Activated CD4-positive, alpha-beta memory T cell treated with anti-CD3 and anti-CD28 coated beads, Interleukin-2, amount 10 ng/mL, durations not matched to agents 7 days and 5 days (primary cell): ENCODE results near the gene TMEM63B. TPM values are rescaled to one million over a fixed set of nuclear protein-coding genes. Genes with fewer than 3 reads are reported as not detected.

ENCODE experiments used
- CTCF ChIA-PET: fragments of 350-600 bp; sonication (Branson Sonifier 250); formaldehyde crosslinking; loops from one replicate; lab custom pipeline; 2021; ENCODE audit warnings: antibody characterized with exemption, inconsistent platforms; lab: Charles Lee
- POLR2A ChIA-PET: fragments of 350-600 bp; sonication (Branson Sonifier 250); formaldehyde crosslinking; loops from one replicate; lab custom pipeline; 2021; ENCODE audit warnings: antibody characterized with exemption; lab: Charles Lee
- DNase-seq: peaks from one replicate; pipeline ENCODE4 v3.0.0-alpha.2; 2020
- H3K27ac Mint-ChIP-seq: one replicate; pipeline ENCODE4 v1.8.0; 2021; ENCODE audit warnings: mild to moderate bottlenecking, mixed read lengths
- H3K27me3 Mint-ChIP-seq: one replicate; pipeline ENCODE4 v1.8.0; 2021; ENCODE audit warnings: mixed read lengths
- H3K36me3 Mint-ChIP-seq: one replicate; pipeline ENCODE4 v1.8.0; 2021; ENCODE audit warnings: low read depth, mixed read lengths
- H3K4me1 Mint-ChIP-seq: one replicate; pipeline ENCODE4 v1.8.0; 2021; ENCODE audit warnings: mixed read lengths
- H3K4me3 Mint-ChIP-seq: one replicate; pipeline ENCODE4 v1.8.0; 2021; ENCODE audit warnings: mild to moderate bottlenecking, mixed read lengths
- H3K9me3 Mint-ChIP-seq: one replicate; pipeline ENCODE4 v1.8.0; 2021; ENCODE audit warnings: mixed read lengths
- total RNA-seq, 2 experiments: library from RNA; stranded (reverse); gene quantifications; one replicate each; pipeline ENCODE4 v1.2.3, GENCODE V29; 2021

The TMEM63B gene
- total RNA-seq, 2 experiments from 2014 or later: 14.7 to 15.5 TPM

- no peaks in the 10 kb centered on the region for H3K9me3 Mint-ChIP-seq
- ChIA-PET CTCF (interaction anchor here (0.9 to 2.1 kb wide), 5 partner anchors 9 to 33 kb away, joined by 3 to 6 read pairs (median 4); no protein-coding TSS in a partner anchor), POLR2A (interaction anchor here (1.0 to 1.1 kb wide), 3 partner anchors 10 to 145 kb away, joined by 3 to 4 read pairs (median 3); no protein-coding TSS in a partner anchor)
- H3K4me3 Mint-ChIP-seq: no peak overlapping the region
- DNase-seq: no peak
- H3K27me3 Mint-ChIP-seq: no peaks in the 10 kb centered on the region
- H3K4me1 Mint-ChIP-seq: peaks cover 19% of the 10 kb centered on the region
- peaks cover 38% of the 10 kb centered on the region for H3K36me3 Mint-ChIP-seq
- H3K27ac Mint-ChIP-seq: no peak overlapping the region
Measured at GRCh38 chr6:44111434-44112417, 15.6 kb upstream of the TMEM63B start.

GRCh38 chr6:44113414-44113813 lies 13.9 kb upstream of the TMEM63B start:
- H3K36me3 Mint-ChIP-seq: peaks cover 45% of the 10 kb centered on the region
- H3K27me3 Mint-ChIP-seq: no peaks in the 10 kb centered on the region
- CTCF ChIA-PET: interaction anchor here (1.8 kb wide), 1 partner anchor 17 kb away, joined by 4 read pairs; no protein-coding TSS in a partner anchor

GRCh38 chr6:44115866-44116265 lies 11.5 kb upstream of the TMEM63B start:
- H3K9me3 Mint-ChIP-seq: no peaks in the 10 kb centered on the region
- H3K27me3 Mint-ChIP-seq: no peaks in the 10 kb centered on the region
- no peak for DNase-seq
- ChIA-PET POLR2A (interaction anchor here (1.4 kb wide), 1 partner anchor 22 kb away, joined by 4 read pairs; no protein-coding TSS in a partner anchor), CTCF (no interaction called here)
- H3K36me3 Mint-ChIP-seq: peaks cover 47% of the 10 kb centered on the region
- H3K4me1 Mint-ChIP-seq: peaks cover 25% of the 10 kb centered on the region
- H3K4me3 Mint-ChIP-seq: no peak overlapping the region
- H3K27ac Mint-ChIP-seq: no peak overlapping the region

More at GRCh38 chr6:44113414-44113813, 13.9 kb upstream of the TMEM63B start:
- no peak overlapping the region for H3K27ac Mint-ChIP-seq
- no peak overlapping the region for H3K4me3 Mint-ChIP-seq
- no peak for DNase-seq
- H3K9me3 Mint-ChIP-seq: no peaks in the 10 kb centered on the region
- peaks cover 25% of the 10 kb centered on the region for H3K4me1 Mint-ChIP-seq
- POLR2A ChIA-PET: no interaction called here

GRCh38 chr6:44116641-44117382 lies 10.5 kb upstream of the TMEM63B start:
- no peaks in the 10 kb centered on the region for H3K9me3 Mint-ChIP-seq
- H3K4me1 Mint-ChIP-seq: peaks cover 25% of the 10 kb centered on the region
- POLR2A ChIA-PET: interaction anchor here (0.6 to 1.4 kb wide), 2 partner anchors 21 to 181 kb away, joined by 3 to 4 read pairs; no protein-coding TSS in a partner anchor
- DNase-seq: no peak
- H3K4me3 Mint-ChIP-seq: no peak overlapping the region
- H3K36me3 Mint-ChIP-seq: peaks cover 38% of the 10 kb centered on the region
- H3K27ac Mint-ChIP-seq: no peak overlapping the region
- no peaks in the 10 kb centered on the region for H3K27me3 Mint-ChIP-seq
- CTCF ChIA-PET: interaction anchor here (1.6 kb wide), 1 partner anchor 348 kb away, joined by 3 read pairs; no protein-coding TSS in a partner anchor

- H3K4me3 Mint-ChIP-seq: no peak overlapping the region
- H3K27ac Mint-ChIP-seq: no peak overlapping the region
- peaks cover 29% of the 10 kb centered on the region for H3K4me1 Mint-ChIP-seq
Measured at GRCh38 chr6:44117397-44118128, 9.8 kb upstream of the TMEM63B start.

GRCh38 chr6:44119704-44120262 lies 7.6 kb upstream of the TMEM63B start:
- no peak overlapping the region for H3K4me3 Mint-ChIP-seq
- no peak for DNase-seq
- H3K27ac Mint-ChIP-seq: no peak overlapping the region
- H3K36me3 Mint-ChIP-seq: peaks cover 29% of the 10 kb centered on the region
- H3K9me3 Mint-ChIP-seq: no peaks in the 10 kb centered on the region
- peaks cover 51% of the 10 kb centered on the region for H3K4me1 Mint-ChIP-seq
- ChIA-PET POLR2A (no interaction called here), CTCF (no interaction called here)
- no peaks in the 10 kb centered on the region for H3K27me3 Mint-ChIP-seq

More at GRCh38 chr6:44117397-44118128, 9.8 kb upstream of the TMEM63B start:
- peaks cover 34% of the 10 kb centered on the region for H3K36me3 Mint-ChIP-seq
- ChIA-PET POLR2A (interaction anchor here (1.0 kb wide), 1 partner anchor 130 kb away, joined by 3 read pairs; the partner anchor contains the start of gene HSP90AB1), CTCF (interaction anchor here (1.6 kb wide), 1 partner anchor 349 kb away, joined by 3 read pairs; no protein-coding TSS in a partner anchor)
- H3K9me3 Mint-ChIP-seq: no peaks in the 10 kb centered on the region
- no peaks in the 10 kb centered on the region for H3K27me3 Mint-ChIP-seq
- no peak for DNase-seq

- H3K4me1 Mint-ChIP-seq: peaks cover 58% of the 10 kb centered on the region
- no peak for DNase-seq
- H3K27me3 Mint-ChIP-seq: no peaks in the 10 kb centered on the region
- H3K9me3 Mint-ChIP-seq: no peaks in the 10 kb centered on the region
- no peak overlapping the region for H3K27ac Mint-ChIP-seq
- peaks cover 30% of the 10 kb centered on the region for H3K36me3 Mint-ChIP-seq
- H3K4me3 Mint-ChIP-seq: no peak overlapping the region
- POLR2A ChIA-PET: no interaction called here
- CTCF ChIA-PET: interaction anchor here (1.0 to 1.2 kb wide), 2 partner anchors 41 to 51 kb away, joined by 3 to 4 read pairs; no protein-coding TSS in a partner anchor
Measured at GRCh38 chr6:44120692-44121443, 6.5 kb upstream of the TMEM63B start.

- H3K36me3 Mint-ChIP-seq: peaks cover 31% of the 10 kb centered on the region
- DNase-seq: peak; percentile 34
- peak overlapping the region; percentile 5 for H3K27ac Mint-ChIP-seq
- H3K4me1 Mint-ChIP-seq: peaks cover 55% of the 10 kb centered on the region
- ChIA-PET CTCF (interaction anchor here (1.0 to 1.3 kb wide), 2 partner anchors 20 to 26 kb away, joined by 3 read pairs; no protein-coding TSS in a partner anchor), POLR2A (interaction anchor here (1.0 to 1.5 kb wide), 3 partner anchors 11 to 131 kb away, joined by 3 read pairs; no protein-coding TSS in a partner anchor)
- no peak overlapping the region for H3K4me3 Mint-ChIP-seq
- H3K27me3 Mint-ChIP-seq: no peaks in the 10 kb centered on the region
- H3K9me3 Mint-ChIP-seq: no peaks in the 10 kb centered on the region
Measured at GRCh38 chr6:44122801-44123200, 4.6 kb upstream of the TMEM63B start.

- ChIA-PET POLR2A (interaction anchor here (1.0 to 1.1 kb wide), 2 partner anchors 11 to 131 kb away, joined by 3 read pairs; no protein-coding TSS in a partner anchor), CTCF (interaction anchor here (1.0 to 1.3 kb wide), 2 partner anchors 20 to 27 kb away, joined by 3 read pairs; no protein-coding TSS in a partner anchor)
- Mint-ChIP-seq H3K9me3 (no peaks in the 10 kb centered on the region), H3K4me3 (no peak overlapping the region), H3K36me3 (peaks cover 31% of the 10 kb centered on the region), H3K27me3 (no peaks in the 10 kb centered on the region), H3K27ac (no peak overlapping the region), H3K4me1 (peaks cover 57% of the 10 kb centered on the region)
- DNase-seq: no peak
Measured at GRCh38 chr6:44123544-44123943, 3.8 kb upstream of the TMEM63B start.

GRCh38 chr6:44126320-44127149 lies 819 bp upstream of the TMEM63B start:
- Mint-ChIP-seq H3K9me3 (no peaks in the 10 kb centered on the region), H3K4me3 (peak overlapping the region; percentile 91), H3K27me3 (no peaks in the 10 kb centered on the region), H3K27ac (peak overlapping the region; percentile 83), H3K36me3 (peaks cover 23% of the 10 kb centered on the region), H3K4me1 (peaks cover 49% of the 10 kb centered on the region)
- DNase-seq: peak; percentile 66
- POLR2A ChIA-PET: interaction anchor here (3.2 kb wide), 1 partner anchor 120 kb away, joined by 11 read pairs; the partner anchor contains the start of gene HSP90AB1
- CTCF ChIA-PET: no interaction called here
